Measurements from ENCODE around the gene RYR2. TPM values are rescaled to one million over a fixed set of nuclear protein-coding genes. Genes with fewer than 3 reads are reported as not detected.

Gene RYR2
- total RNA-seq, 6 donors from 2014 or later, result 1.8 to 23.0 (median 3.7) TPM

GRCh38 chr1:237012788-237013383, 29.1 kb upstream of the RYR2 start:
- Histone ChIP-seq H3K4me3 (peak overlapping the region in 2 of 4 donors; percentile 3 to 25), H3K4me1 (peaks cover 0 to 13% (median 0%) of the 10 kb centered on the region in 4 donors), H3K27me3 (no peaks in the 10 kb centered on the region), H3K36me3 (no peaks in the 10 kb centered on the region), H3K9me3 (no peaks in the 10 kb centered on the region), H3K27ac (peak overlapping the region in 3 of 4 donors; percentile 35 to 49 (median 44))
- peak in 1 of 4 donors; percentile 33 for TF ChIP-seq EP300 (IDR thresholded peaks at IDR 0.05)
- TF ChIP-seq, protein P1, sequence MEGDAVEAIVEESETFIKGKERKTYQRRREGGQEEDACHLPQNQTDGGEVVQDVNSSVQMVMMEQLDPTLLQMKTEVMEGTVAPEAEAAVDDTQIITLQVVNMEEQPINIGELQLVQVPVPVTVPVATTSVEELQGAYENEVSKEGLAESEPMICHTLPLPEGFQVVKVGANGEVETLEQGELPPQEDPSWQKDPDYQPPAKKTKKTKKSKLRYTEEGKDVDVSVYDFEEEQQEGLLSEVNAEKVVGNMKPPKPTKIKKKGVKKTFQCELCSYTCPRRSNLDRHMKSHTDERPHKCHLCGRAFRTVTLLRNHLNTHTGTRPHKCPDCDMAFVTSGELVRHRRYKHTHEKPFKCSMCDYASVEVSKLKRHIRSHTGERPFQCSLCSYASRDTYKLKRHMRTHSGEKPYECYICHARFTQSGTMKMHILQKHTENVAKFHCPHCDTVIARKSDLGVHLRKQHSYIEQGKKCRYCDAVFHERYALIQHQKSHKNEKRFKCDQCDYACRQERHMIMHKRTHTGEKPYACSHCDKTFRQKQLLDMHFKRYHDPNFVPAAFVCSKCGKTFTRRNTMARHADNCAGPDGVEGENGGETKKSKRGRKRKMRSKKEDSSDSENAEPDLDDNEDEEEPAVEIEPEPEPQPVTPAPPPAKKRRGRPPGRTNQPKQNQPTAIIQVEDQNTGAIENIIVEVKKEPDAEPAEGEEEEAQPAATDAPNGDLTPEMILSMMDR (IDR thresholded peaks at IDR 0.05), result no peak
- WGBS, 2 donors, result 38 to 50% methylated on average over 15 of the region's 15 CpGs
- DNase-seq (peak; percentile 83 to 88), ATAC-seq (ENCODE audit: low FRiP score in 2 of 2) (peak; percentile 57 to 80)

- no peak overlapping the region for H3K4me3 ChIP-seq
- no peaks in the 10 kb centered on the region for H3K27me3 ChIP-seq
- H3K4me1 ChIP-seq, result peaks cover 0 to 13% (median 0%) of the 10 kb centered on the region in 4 donors
- no peak for DNase-seq
- no peaks in the 10 kb centered on the region for H3K9me3 ChIP-seq
- TF ChIP-seq, protein P1 (IDR thresholded peaks at IDR 0.05), result no peak
- TF ChIP-seq POLR2A (IDR thresholded peaks at IDR 0.05) (no peak), EP300 (IDR thresholded peaks at IDR 0.05) (no peak), POLR2AphosphoS5 (IDR thresholded peaks at IDR 0.05) (no peak)
- WGBS, 2 donors, result 75 to 79% methylated on average over 5 of the region's 5 CpGs
- peak overlapping the region in 1 of 4 donors; percentile 44 for H3K27ac ChIP-seq
- ATAC-seq (ENCODE audit: low FRiP score in 2 of 2), result no peak
- H3K36me3 ChIP-seq, result no peaks in the 10 kb centered on the region
Measured at GRCh38 chr1:237013608-237014007, 28.4 kb upstream of the RYR2 start.

- TF ChIP-seq EP300 (IDR thresholded peaks at IDR 0.05), result no peak
- TF ChIP-seq, protein P1 (IDR thresholded peaks at IDR 0.05), result no peak
- TF ChIP-seq POLR2AphosphoS5 (IDR thresholded peaks at IDR 0.05), result no peak
- TF ChIP-seq POLR2A (IDR thresholded peaks at IDR 0.05), result no peak
- ATAC-seq (ENCODE audit: low FRiP score in 2 of 2), result no peak
- Histone ChIP-seq H3K36me3 (no peaks in the 10 kb centered on the region), H3K9me3 (no peaks in the 10 kb centered on the region), H3K4me3 (no peak overlapping the region), H3K27me3 (no peaks in the 10 kb centered on the region), H3K27ac (no peak overlapping the region), H3K4me1 (peaks cover 0 to 11% (median 0%) of the 10 kb centered on the region in 4 donors)
- DNase-seq, result no peak
- 59 to 64% methylated on average over 1 of the region's 1 CpG for WGBS, 2 donors
Measured at GRCh38 chr1:237016626-237017025, 25.4 kb upstream of the RYR2 start.

- Histone ChIP-seq H3K36me3 (no peaks in the 10 kb centered on the region), H3K27ac (no peak overlapping the region), H3K4me1 (no peaks in the 10 kb centered on the region), H3K9me3 (no peaks in the 10 kb centered on the region), H3K27me3 (no peaks in the 10 kb centered on the region), H3K4me3 (no peak overlapping the region)
- ATAC-seq (ENCODE audit: low FRiP score in 2 of 2) (no peak), DNase-seq (no peak)
- TF ChIP-seq, protein P1 (IDR thresholded peaks at IDR 0.05), result no peak
- TF ChIP-seq EP300 (IDR thresholded peaks at IDR 0.05) (no peak), POLR2A (IDR thresholded peaks at IDR 0.05) (no peak)
Measured at GRCh38 chr1:237018896-237019295, 23.1 kb upstream of the RYR2 start.
